Fibroblast of the conjunctiva (primary cell): ENCODE results near the gene TGFBR1.
A peak's percentile ranks its signal among the peaks of the same experiment; 100 is the strongest.

Experiments used
- DNase-seq: peaks from one replicate; pipeline ENCODE4 v3.0.0-alpha.2; 2010; ENCODE audit warnings: low read depth

TGFBR1 gene

GRCh38 chr9:99137225-99137624 is 32.3 kb downstream of the TGFBR1 start:
- no peak for DNase-seq

DNA sequence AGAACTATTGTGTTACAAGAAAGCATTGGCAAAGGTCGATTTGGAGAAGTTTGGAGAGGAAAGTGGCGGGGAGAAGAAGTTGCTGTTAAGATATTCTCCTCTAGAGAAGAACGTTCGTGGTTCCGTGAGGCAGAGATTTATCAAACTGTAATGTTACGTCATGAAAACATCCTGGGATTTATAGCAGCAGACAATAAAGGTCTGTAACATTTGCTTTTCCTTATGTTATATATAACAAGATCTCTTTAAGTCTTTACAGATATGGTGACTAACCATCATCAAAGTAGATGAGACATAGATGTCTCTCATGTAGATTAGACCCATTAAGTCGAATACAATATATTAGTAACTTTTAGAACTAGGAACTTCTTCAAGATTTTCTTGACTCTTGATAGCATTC is 33.0 kb downstream of the TGFBR1 start:
- no peak for DNase-seq

GRCh38 chr9:99138424-99139284 is 33.7 kb downstream of the TGFBR1 start:
- no peak for DNase-seq

GRCh38 chr9:99139868-99140267 is 35.0 kb downstream of the TGFBR1 start:
- DNase-seq = no peak

GRCh38 chr9:99140685-99141314 is 35.9 kb downstream of the TGFBR1 start:
- peak; percentile 59 for DNase-seq

- no peak for DNase-seq
Observed at GRCh38 chr9:99141849-99142248, 36.9 kb downstream of the TGFBR1 start.

DNA sequence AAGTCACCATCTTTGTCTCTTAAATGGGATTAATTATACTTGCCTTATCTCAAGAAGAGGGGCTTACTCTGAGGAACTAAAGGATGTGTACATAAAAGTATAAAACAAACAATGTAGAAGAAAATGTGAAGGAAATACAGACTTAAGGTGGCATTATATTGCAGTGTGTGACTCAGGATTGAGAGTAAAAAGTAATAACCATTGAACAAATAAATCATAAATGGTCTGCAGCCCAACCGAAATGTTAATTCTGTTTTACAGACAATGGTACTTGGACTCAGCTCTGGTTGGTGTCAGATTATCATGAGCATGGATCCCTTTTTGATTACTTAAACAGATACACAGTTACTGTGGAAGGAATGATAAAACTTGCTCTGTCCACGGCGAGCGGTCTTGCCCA is 37.4 kb downstream of the TGFBR1 start:
- DNase-seq = no peak

DNA sequence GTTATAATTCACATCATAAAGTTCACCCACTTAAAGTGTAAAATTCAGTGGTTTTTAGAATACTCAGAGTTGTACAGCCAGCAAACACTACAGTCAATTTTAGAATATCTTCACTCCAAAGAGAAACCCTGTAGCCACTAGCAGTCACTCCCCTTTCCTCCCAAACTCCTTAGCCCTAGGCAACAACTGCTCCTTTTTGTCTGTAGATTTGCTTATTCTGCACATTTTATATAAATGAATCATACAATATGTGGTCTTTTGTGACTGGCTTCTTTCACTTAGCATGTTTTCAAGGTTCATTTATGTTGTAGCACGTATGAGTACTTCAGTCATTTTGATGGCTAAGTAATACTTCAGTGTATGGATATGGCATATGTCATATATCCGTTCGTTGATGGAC is 38.7 kb downstream of the TGFBR1 start:
- no peak for DNase-seq

DNA sequence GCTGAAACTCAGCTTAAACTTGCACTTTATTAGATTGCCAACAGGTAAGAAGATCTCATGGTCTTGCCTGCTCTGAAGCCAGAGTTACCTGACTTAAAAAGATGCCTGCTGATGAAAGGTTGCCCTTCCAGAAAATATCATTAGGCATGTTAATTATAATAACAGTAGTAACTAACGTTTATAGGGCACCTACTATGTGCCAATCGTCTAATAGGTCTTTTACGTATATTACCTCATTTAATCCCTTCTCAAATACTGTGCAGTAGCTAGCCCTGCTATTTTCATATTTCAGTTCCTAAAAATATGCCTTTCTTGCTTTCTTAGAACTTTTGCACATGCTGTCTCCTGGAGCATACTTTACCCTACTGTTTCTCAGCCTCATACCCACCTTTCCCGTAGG is 40.1 kb downstream of the TGFBR1 start:
- no peak for DNase-seq

DNA sequence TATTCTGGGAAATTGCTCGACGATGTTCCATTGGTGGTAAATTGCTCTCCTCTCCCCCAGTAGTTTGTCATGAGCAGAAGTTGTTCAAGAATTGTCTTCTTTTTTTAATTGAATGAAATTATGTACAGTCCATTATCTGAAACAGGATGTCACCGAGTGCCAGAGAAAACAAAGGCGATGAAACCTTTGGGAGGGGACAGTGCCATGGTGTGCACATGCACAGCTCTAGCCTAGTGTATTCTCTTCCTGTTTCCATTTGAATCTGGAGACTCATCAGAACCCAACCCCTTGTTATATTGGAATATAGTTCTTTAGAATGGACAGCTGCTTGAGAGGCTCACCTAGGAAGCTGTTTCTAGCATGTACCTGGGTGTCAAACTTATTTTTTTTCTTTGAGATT is 41.7 kb downstream of the TGFBR1 start:
- DNase-seq = no peak

GRCh38 chr9:99147177-99147576 is 42.3 kb downstream of the TGFBR1 start:
- no peak for DNase-seq

- no peak for DNase-seq
Observed at GRCh38 chr9:99150451-99151171, 45.7 kb downstream of the TGFBR1 start.

GRCh38 chr9:99154356-99154755 is 49.4 kb downstream of the TGFBR1 start:
- no peak for DNase-seq

DNA sequence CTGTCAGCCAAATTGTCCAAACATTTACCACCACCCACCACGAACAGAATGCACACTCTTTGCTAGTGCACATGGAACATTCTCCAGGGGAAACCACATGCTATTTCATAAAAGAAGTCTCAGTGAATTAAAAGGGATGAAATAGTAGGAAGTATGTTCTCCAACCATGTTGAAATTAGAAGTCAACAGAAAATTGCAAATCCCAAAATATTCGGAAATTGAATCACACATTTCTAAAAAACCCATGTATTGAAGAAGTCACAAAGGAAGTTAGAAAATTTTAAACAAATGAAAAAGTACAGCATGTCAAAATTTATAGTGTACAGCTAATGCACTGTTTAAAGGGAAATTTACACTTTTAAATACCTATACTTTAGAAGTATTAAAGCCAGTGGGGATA is 50.8 kb downstream of the TGFBR1 start:
- no peak for DNase-seq

DNA sequence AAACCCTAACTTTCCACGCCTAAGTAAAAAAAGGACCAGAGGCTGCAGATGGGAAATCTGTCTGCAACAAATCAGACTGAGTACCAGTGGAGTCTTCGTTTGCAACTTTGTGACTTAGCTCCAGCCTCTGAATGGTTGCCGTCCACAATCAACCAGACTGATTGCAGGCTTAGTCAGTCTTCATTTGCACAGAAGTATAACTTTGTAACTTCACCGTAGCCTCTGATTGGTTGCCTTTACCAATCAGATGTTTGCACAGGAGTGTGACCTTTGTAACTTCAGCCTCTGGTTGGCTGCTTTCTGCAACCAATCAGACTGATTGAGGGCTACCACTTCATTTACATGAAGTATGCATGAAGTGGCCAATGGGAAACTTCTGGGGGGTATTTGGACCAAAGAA is 53.7 kb downstream of the TGFBR1 start:
- no peak for DNase-seq

GRCh38 chr9:99160173-99160572 is 55.3 kb downstream of the TGFBR1 start:
- DNase-seq = no peak

GRCh38 chr9:99162759-99163364 is 57.9 kb downstream of the TGFBR1 start:
- peak; percentile 18 for DNase-seq

DNA sequence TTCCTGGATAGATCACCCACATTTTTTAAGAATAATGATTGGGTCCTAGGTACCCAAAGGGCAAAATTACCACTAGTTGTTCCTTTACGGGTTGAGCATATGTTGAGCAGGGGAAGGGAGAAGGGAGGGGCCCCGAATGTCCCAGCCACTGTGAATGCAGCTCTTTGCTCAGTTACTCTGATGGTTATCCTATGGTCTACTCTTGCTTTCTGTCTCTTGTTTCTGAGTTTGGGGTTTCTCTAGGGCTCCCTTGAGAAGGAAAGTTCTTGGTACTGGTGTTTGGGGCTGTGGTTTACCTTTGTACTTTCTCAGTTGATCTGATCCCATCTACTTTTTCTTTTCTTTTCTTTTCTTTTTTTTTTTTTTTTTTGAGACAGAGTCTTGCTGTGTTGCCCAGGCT is 61.2 kb downstream of the TGFBR1 start:
- no peak for DNase-seq

- no peak for DNase-seq
Observed at GRCh38 chr9:99167119-99167518, 62.2 kb downstream of the TGFBR1 start.

DNA sequence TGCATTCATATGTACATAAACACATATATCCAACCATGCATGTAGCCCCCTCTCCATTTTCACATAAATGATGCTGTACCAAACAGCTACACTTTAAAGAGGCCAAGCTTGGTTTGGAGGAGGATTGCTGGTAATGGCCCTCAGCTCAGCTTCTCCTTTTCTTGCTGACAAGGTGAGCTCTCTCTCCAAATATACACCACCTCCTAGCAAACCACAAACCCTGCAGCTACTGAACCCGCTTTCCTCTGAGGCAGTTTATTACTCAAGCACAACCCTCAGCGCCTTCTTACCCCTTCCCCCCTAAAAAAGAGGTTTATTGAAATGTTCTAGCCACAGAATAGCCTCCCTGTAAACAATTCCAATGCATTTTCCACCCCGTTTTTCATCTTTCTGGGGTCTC is 62.8 kb downstream of the TGFBR1 start:
- DNase-seq = no peak

DNA sequence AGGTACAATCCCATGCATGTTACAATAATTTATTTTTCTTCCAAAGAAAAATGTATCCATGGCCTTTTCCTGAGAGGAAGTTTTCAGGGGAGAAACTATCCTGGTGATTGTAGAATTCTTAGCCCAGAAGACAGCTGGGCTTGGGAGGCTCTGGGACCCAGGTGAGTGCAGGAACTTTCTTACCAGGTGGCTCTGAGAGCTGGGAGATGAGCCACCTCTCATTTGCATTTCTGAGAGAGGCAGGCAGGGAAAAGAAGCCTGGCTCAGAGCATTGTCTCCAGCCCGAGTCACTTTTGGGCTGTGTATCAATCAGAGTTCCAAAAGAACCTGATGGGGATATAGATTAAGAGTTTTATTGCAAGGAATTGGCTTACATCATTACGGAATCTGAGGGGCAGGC is 64.2 kb downstream of the TGFBR1 start:
- no peak for DNase-seq

DNA sequence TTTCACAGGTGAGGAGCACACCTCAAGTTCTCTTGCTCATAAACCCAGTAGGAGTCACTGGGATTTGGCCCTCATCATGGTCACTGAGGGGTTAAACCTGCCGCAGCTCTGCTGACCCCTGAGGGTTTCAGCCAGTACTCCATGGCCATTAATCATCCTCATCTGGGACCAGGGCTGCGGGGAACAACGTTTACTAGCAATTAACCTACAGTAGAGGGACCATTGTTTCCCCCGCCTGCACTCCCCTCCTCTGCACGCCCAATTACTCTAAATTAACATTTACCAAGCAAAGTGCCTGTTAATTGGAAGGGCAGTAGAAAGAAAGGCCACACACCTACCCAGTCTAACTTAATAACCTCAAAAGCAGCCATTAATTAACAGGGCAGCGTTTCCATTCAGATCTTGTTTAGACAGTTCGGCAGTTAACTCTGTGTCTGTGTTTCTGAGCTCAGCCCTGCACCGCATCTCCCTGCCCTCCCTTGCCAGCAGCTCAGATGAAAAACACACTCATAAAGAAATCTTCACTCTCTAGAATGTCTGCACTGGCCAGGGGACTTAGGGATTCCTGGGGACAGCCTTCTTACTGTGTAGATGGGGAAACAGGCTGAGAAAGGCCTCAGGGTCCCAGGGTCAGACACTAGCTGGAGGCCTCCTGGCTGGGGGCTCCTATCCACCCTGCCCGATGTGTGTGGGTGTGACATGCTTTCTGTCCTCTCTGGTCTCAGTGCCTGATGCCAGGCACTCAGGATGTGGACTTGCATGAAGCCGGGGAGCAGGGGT is 65.3 kb downstream of the TGFBR1 start:
- no peak for DNase-seq
